KMS-11 (cell line): ENCODE measurements around the gene TSEN54.

Source experiments
- H2AFZ ChIP-seq: fragments of 200-600 bp; sonication (generic); 2 replicates; pipeline ENCODE4 v1.6.1; 2016; ENCODE audit warnings: antibody characterized with exemption, mixed run types, low read depth
- H3K27ac ChIP-seq: fragments of 200-600 bp; sonication (generic); 2 replicates; pipeline ENCODE4 v1.6.1; 2016; ENCODE audit warnings: mild to moderate bottlenecking, mixed run types
- H3K27me3 ChIP-seq: fragments of 200-600 bp; sonication (generic); 2 replicates; pipeline ENCODE4 v1.6.1; 2017; ENCODE audit warnings: mild to moderate bottlenecking, low read depth, mixed run types, moderate library complexity; ENCODE audit not compliant: insufficient read depth
- H3K36me3 ChIP-seq: fragments of 200-600 bp; sonication (generic); 2 replicates; pipeline ENCODE4 v1.6.1; 2017; ENCODE audit warnings: mild to moderate bottlenecking, mixed run types; ENCODE audit not compliant: insufficient read depth
- H3K4me1 ChIP-seq: fragments of 200-600 bp; sonication (generic); 2 replicates; pipeline ENCODE4 v1.6.1; 2016; ENCODE audit warnings: mild to moderate bottlenecking, low read depth, mixed run types; ENCODE audit not compliant: poor library complexity, severe bottlenecking
- H3K4me2 ChIP-seq: fragments of 200-600 bp; sonication (generic); 2 replicates; pipeline ENCODE4 v1.7.0; 2016; ENCODE audit warnings: mild to moderate bottlenecking, mixed run types
- H3K4me3 ChIP-seq: fragments of 200-600 bp; sonication (generic); IDR thresholded peaks from 2 replicates; pipeline ENCODE4 v1.6.1; 2017; ENCODE audit warnings: low read depth, low read length, mixed read lengths; ENCODE audit not compliant: insufficient read depth
- H3K79me2 ChIP-seq: fragments of 200-600 bp; sonication (generic); 2 replicates; pipeline ENCODE4 v1.6.1; 2016; ENCODE audit warnings: low read depth, mixed run types; ENCODE audit not compliant: insufficient read depth
- H3K9ac ChIP-seq: fragments of 200-600 bp; sonication (generic); 2 replicates; pipeline ENCODE4 v1.6.1; 2016; ENCODE audit warnings: mild to moderate bottlenecking, mixed run types
- H4K20me1 ChIP-seq: fragments of 200-600 bp; sonication (generic); 2 replicates; pipeline ENCODE4 v1.6.1; 2016; ENCODE audit warnings: mild to moderate bottlenecking, mixed run types; ENCODE audit not compliant: insufficient read depth
- TF ChIP-seq, protein P1 (sequence below): fragments of 200-600 bp; sonication (generic); conservative IDR thresholded peaks from 2 replicates; pipeline ENCODE4 v1.6.1; 2017; ENCODE audit warnings: low read depth, mild to moderate bottlenecking, antibody characterized with exemption, low read length, moderate library complexity, mixed read lengths

The TSEN54 gene

DNA sequence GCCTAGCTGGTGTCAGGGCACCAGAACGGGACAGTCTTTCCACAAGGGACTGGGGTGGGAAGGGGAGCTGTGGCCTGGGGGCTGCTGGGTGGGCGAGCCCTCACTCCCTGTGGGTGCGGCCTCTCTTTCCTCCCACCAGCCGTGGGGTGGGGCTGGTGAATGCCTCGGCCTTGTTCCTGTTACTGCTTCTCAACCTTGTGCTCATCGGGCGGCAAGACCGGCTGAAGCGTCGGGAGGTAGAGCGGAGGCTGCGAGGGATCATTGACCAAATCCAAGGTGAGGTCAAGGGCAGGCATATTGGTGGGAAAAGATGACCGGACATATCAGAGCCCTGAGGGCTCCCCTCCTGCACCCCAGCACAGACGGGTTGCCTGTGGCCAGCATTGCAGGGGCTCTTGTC, 30.2 kb upstream of the TSEN54 start:
- H3K27me3 ChIP-seq = no peaks in the 10 kb centered on the region
- H3K27ac ChIP-seq = no peak overlapping the region
- no peaks in the 10 kb centered on the region for H3K4me1 ChIP-seq
- H3K4me3 ChIP-seq = no peak overlapping the region
- TF ChIP-seq, protein P1, sequence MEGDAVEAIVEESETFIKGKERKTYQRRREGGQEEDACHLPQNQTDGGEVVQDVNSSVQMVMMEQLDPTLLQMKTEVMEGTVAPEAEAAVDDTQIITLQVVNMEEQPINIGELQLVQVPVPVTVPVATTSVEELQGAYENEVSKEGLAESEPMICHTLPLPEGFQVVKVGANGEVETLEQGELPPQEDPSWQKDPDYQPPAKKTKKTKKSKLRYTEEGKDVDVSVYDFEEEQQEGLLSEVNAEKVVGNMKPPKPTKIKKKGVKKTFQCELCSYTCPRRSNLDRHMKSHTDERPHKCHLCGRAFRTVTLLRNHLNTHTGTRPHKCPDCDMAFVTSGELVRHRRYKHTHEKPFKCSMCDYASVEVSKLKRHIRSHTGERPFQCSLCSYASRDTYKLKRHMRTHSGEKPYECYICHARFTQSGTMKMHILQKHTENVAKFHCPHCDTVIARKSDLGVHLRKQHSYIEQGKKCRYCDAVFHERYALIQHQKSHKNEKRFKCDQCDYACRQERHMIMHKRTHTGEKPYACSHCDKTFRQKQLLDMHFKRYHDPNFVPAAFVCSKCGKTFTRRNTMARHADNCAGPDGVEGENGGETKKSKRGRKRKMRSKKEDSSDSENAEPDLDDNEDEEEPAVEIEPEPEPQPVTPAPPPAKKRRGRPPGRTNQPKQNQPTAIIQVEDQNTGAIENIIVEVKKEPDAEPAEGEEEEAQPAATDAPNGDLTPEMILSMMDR = no peak
- no peak overlapping the region for H3K9ac ChIP-seq
- H2AFZ ChIP-seq = no peak overlapping the region
- no peaks in the 10 kb centered on the region for H3K36me3 ChIP-seq
- no peaks in the 10 kb centered on the region for H4K20me1 ChIP-seq
- H3K4me2 ChIP-seq = no peak overlapping the region
- no peaks in the 10 kb centered on the region for H3K79me2 ChIP-seq

DNA sequence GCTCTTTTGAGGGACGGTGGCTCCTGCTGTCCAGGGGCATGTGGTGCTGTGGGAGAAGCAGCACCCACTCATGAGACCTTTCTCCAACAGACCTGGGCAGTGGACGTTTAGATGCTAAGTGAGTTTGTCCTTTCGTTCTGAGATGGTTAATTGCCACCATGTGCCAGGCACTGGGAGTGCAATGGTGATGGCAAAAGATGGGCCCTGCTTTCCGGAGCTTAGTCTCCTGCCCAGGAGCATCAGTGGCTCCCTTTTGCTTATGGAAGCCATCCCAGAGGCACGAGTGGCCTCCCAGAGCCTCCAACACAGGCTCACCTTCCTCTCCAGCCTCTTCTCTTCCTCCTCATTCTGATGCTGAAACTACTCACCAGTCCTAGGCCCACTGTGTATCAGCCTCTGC, 29.4 kb upstream of the TSEN54 start:
- H3K4me2 ChIP-seq = no peak overlapping the region
- TF ChIP-seq, protein P1 = no peak
- H3K27me3 ChIP-seq = no peaks in the 10 kb centered on the region
- no peaks in the 10 kb centered on the region for H4K20me1 ChIP-seq
- H3K36me3 ChIP-seq = no peaks in the 10 kb centered on the region
- H3K4me3 ChIP-seq = no peak overlapping the region
- H3K9ac ChIP-seq = no peak overlapping the region
- no peak overlapping the region for H3K27ac ChIP-seq
- H3K79me2 ChIP-seq = no peaks in the 10 kb centered on the region
- H3K4me1 ChIP-seq = no peaks in the 10 kb centered on the region
- no peak overlapping the region for H2AFZ ChIP-seq

DNA sequence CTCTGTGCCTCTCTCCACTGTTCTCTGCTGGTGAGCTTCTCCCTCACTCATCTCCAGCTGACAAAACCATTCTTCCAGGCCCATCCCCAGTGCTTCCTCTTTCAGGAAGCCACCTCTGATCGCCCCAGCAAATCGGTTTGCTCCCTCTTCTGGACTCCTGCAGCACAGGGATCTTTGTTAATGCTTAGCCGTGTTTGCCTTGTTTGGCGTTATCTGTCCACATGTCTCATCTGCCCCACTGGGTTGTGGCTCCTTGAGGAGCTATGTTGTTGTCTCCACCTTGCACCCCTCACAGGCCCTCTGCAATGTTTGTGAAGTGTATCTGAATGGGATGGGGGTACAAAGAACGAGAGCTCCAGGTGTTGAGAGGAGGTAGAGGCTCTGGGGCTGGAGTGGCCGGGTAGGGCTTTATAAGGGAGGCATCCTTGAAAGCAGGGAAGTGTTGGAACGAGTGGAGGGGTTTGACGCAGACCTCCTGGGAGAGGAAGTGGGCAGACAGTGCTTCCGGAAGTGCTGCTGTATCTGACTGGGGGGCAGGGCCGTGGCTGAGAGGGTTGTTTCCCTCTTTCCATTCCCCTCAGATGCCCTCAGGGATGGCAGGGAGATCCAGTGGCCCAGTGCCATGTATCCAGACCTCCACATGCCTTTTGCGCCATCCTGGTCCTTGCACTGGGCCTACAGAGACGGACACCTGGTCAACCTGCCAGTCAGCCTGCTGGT, 28.8 kb upstream of the TSEN54 start:
- no peak overlapping the region for H3K4me2 ChIP-seq
- no peaks in the 10 kb centered on the region for H3K36me3 ChIP-seq
- H2AFZ ChIP-seq = no peak overlapping the region
- no peaks in the 10 kb centered on the region for H4K20me1 ChIP-seq
- no peak overlapping the region for H3K27ac ChIP-seq
- TF ChIP-seq, protein P1 = no peak
- no peaks in the 10 kb centered on the region for H3K79me2 ChIP-seq
- H3K4me1 ChIP-seq = no peaks in the 10 kb centered on the region
- no peak overlapping the region for H3K9ac ChIP-seq
- no peak overlapping the region for H3K4me3 ChIP-seq
- H3K27me3 ChIP-seq = no peaks in the 10 kb centered on the region

DNA sequence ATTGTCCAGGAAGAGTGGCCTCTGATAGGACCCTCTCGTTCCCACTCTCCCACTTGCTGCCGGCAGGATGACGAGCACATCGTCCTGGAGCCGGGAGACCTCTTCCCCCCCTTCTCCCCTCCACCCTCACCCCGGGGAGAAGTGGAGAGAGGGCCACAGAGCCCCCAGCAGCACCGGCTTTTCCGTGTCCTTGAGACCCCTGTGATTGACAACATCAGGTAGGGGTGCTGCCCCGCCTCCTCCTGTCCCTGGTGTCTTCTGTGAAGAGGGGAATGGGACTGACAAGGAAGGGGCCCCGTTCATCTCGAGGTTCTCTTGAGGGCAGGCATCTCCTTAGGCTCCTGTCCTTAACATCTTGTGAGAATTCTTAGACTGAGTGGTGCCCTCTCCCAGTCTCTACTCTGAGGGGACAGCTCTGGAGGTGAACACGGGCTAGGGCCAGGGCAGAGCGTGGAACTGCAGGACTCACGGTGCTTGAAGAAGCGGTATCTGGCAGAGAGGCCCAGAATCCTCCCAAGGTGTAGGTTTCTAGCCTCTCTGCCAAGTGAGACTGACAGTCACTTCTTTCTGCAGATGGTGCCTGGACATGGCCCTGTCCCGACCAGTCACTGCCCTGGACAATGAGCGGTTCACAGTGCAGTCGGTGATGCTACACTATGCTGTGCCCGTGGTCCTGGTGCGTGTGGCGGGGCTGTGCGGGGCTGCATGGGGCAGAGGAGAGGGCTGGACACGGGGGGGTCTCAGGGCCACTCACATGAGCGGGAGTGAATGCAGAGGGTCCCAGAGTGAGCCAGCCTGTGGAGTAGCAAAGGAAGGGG, 27.4 kb upstream of the TSEN54 start:
- Histone ChIP-seq H3K27me3 (no peaks in the 10 kb centered on the region), H2AFZ (no peak overlapping the region), H3K36me3 (no peaks in the 10 kb centered on the region), H3K4me1 (no peaks in the 10 kb centered on the region), H3K27ac (no peak overlapping the region), H3K9ac (no peak overlapping the region), H3K4me2 (no peak overlapping the region), H3K79me2 (no peaks in the 10 kb centered on the region), H3K4me3 (no peak overlapping the region), H4K20me1 (no peaks in the 10 kb centered on the region)
- TF ChIP-seq, protein P1 = no peak
